WTC11 (cell line): Measurements from ENCODE around the gene C6orf120. TPM values are rescaled to one million over a fixed set of nuclear protein-coding genes. Genes with fewer than 3 reads are reported as not detected.

Experiments used
- ATAC-seq: fragments of 200-7000 bp; cut with Tn5 transposase; 2 replicates; pipeline ENCODE4 v1.10.0; 2021; ENCODE audit warnings: mild to moderate bottlenecking, moderate library complexity
- CTCF ChIA-PET: fragments of 300-600 bp; sonication (Branson Sonifier 250); formaldehyde crosslinking; loops from one replicate; lab custom pipeline; 2021; ENCODE audit warnings: antibody characterized with exemption; lab: Charles Lee
- POLR2A ChIA-PET: fragments of 350-600 bp; sonication (Branson Sonifier 250); formaldehyde crosslinking; loops from one replicate; lab custom pipeline; 2021; ENCODE audit warnings: antibody characterized with exemption; lab: Charles Lee
- DNase-seq: peaks from one replicate; pipeline ENCODE4 v3.0.0; 2021; ENCODE audit warnings: low spot score
- H3K27ac Mint-ChIP-seq: 2 replicates; pipeline ENCODE4 v1.8.0; 2021; ENCODE audit warnings: mixed read lengths
- H3K27me3 Mint-ChIP-seq: 2 replicates; pipeline ENCODE4 v1.8.0; 2021; ENCODE audit warnings: low read depth, mild to moderate bottlenecking, moderate library complexity, mixed read lengths
- H3K36me3 Mint-ChIP-seq: 2 replicates; pipeline ENCODE4 v1.8.0; 2021; ENCODE audit warnings: mixed read lengths
- H3K4me1 Mint-ChIP-seq: 2 replicates; pipeline ENCODE4 v1.8.0; 2022; ENCODE audit warnings: mixed read lengths
- H3K4me3 Mint-ChIP-seq: 2 replicates; pipeline ENCODE4 v1.8.0; 2021; ENCODE audit warnings: mild to moderate bottlenecking, moderate library complexity, mixed read lengths
- H3K9me3 Mint-ChIP-seq: 2 replicates; pipeline ENCODE4 v1.8.0; 2021; ENCODE audit warnings: mixed read lengths
- EMX1 ChIP-seq: fragments of 250-450 bp; sonication (Bioruptor Pico); IDR thresholded peaks from 2 replicates; pipeline ENCODE4 v1.8.0; 2021; ENCODE audit warnings: mild to moderate bottlenecking
- FOXK1 ChIP-seq: sonication (generic); formaldehyde crosslinking; IDR thresholded peaks from 2 replicates; pipeline ENCODE4 v1.8.0; 2022; ENCODE audit warnings: mild to moderate bottlenecking, moderate library complexity, missing genetic modification reagents
- MXD4 ChIP-seq: fragments of 250-450 bp; sonication (Bioruptor Pico); IDR thresholded peaks from 2 replicates; pipeline ENCODE4 v1.8.0; 2021; ENCODE audit warnings: mild to moderate bottlenecking, moderate library complexity, borderline replicate concordance
- MYBL2 ChIP-seq: sonication (generic); formaldehyde crosslinking; IDR thresholded peaks from 2 replicates; pipeline ENCODE4 v1.8.1; 2023; ENCODE audit warnings: mild to moderate bottlenecking, moderate library complexity, missing genetic modification reagents
- NR1H2 ChIP-seq: sonication (generic); formaldehyde crosslinking; IDR thresholded peaks from 2 replicates; pipeline ENCODE4 v1.9.0; 2021; ENCODE audit warnings: mild to moderate bottlenecking, moderate library complexity, missing genetic modification reagents
- NR2C2 ChIP-seq: sonication (generic); formaldehyde crosslinking; IDR thresholded peaks from 2 replicates; pipeline ENCODE4 v1.8.0; 2022; ENCODE audit warnings: mild to moderate bottlenecking, missing genetic modification reagents
- RELA ChIP-seq: sonication (generic); formaldehyde crosslinking; IDR thresholded peaks from 2 replicates; pipeline ENCODE4 v1.8.1; 2022; ENCODE audit warnings: missing genetic modification reagents, mild to moderate bottlenecking, borderline replicate concordance
- STAT6 ChIP-seq: sonication (generic); formaldehyde crosslinking; conservative IDR thresholded peaks from 2 replicates; pipeline ENCODE4 v1.8.1; 2023; ENCODE audit warnings: mild to moderate bottlenecking, low read depth, missing genetic modification reagents, moderate library complexity
- TEAD1 ChIP-seq: sonication (generic); formaldehyde crosslinking; IDR thresholded peaks from 2 replicates; pipeline ENCODE4 v1.8.0; 2022; ENCODE audit warnings: mild to moderate bottlenecking, missing genetic modification reagents
- ZNF263 ChIP-seq: sonication (generic); formaldehyde crosslinking; IDR thresholded peaks from 2 replicates; pipeline ENCODE4 v1.8.1; 2022; ENCODE audit warnings: low read depth, mild to moderate bottlenecking, moderate library complexity, missing genetic modification reagents
- ZNF396 ChIP-seq: fragments of 250-450 bp; sonication (Bioruptor Pico); IDR thresholded peaks from 2 replicates; pipeline ENCODE4 v1.8.0; 2021; ENCODE audit warnings: mild to moderate bottlenecking, moderate library complexity, borderline replicate concordance
- ZNF512 ChIP-seq: sonication (generic); formaldehyde crosslinking; IDR thresholded peaks from 2 replicates; pipeline ENCODE4 v1.8.1; 2022; ENCODE audit warnings: missing genetic modification reagents, borderline replicate concordance
- total RNA-seq: library from RNA; stranded (reverse); gene quantifications from 3 replicates; pipeline ENCODE4 v1.2.3, GENCODE V29; 2021
- TF ChIP-seq, protein P1 (sequence below): sonication (generic); formaldehyde crosslinking; IDR thresholded peaks from 2 replicates; pipeline ENCODE4 v1.8.1; 2022; ENCODE audit warnings: low read depth, mild to moderate bottlenecking, moderate library complexity, missing genetic modification reagents, borderline replicate concordance
- TF ChIP-seq, protein P2 (sequence below): sonication (generic); formaldehyde crosslinking; IDR thresholded peaks from 2 replicates; pipeline ENCODE4 v1.8.1; 2023; ENCODE audit warnings: mild to moderate bottlenecking, missing genetic modification reagents
- TF ChIP-seq, protein P3 (sequence below): sonication (generic); formaldehyde crosslinking; IDR thresholded peaks from 2 replicates; pipeline ENCODE4 v1.8.0; 2022; ENCODE audit warnings: mild to moderate bottlenecking, missing genetic modification reagents
- TF ChIP-seq, protein P4 (sequence below): fragments of 250-450 bp; sonication (Bioruptor Pico); IDR thresholded peaks from 2 replicates; pipeline ENCODE4 v1.9.0; 2021; ENCODE audit warnings: mild to moderate bottlenecking

Gene C6orf120
- total RNA-seq, 1 experiment from 2014 or later: 34.5 TPM

- POLR2A ChIA-PET: no interaction called here
- CTCF ChIA-PET: interaction anchor here (0.7 kb wide), 1 partner anchor 822 kb away, joined by 3 read pairs; no protein-coding TSS in a partner anchor
- peaks cover 23% of the 10 kb centered on the region for H3K36me3 Mint-ChIP-seq
Observed at GRCh38 chr6:169707772-169708171, 5.8 kb downstream of the C6orf120 start.

More at GRCh38 chr6:169707772-169708171, 5.8 kb downstream of the C6orf120 start:
- no peak for ATAC-seq
- H3K9me3 Mint-ChIP-seq: no peaks in the 10 kb centered on the region
- no peak for TF ChIP-seq NR2C2 (CRISPR knock-in tag)
- TF ChIP-seq, protein P1, sequence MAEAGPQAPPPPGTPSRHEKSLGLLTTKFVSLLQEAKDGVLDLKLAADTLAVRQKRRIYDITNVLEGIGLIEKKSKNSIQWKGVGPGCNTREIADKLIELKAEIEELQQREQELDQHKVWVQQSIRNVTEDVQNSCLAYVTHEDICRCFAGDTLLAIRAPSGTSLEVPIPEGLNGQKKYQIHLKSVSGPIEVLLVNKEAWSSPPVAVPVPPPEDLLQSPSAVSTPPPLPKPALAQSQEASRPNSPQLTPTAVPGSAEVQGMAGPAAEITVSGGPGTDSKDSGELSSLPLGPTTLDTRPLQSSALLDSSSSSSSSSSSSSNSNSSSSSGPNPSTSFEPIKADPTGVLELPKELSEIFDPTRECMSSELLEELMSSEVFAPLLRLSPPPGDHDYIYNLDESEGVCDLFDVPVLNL (CRISPR knock-in tag): no peak
- TF ChIP-seq, protein P2, sequence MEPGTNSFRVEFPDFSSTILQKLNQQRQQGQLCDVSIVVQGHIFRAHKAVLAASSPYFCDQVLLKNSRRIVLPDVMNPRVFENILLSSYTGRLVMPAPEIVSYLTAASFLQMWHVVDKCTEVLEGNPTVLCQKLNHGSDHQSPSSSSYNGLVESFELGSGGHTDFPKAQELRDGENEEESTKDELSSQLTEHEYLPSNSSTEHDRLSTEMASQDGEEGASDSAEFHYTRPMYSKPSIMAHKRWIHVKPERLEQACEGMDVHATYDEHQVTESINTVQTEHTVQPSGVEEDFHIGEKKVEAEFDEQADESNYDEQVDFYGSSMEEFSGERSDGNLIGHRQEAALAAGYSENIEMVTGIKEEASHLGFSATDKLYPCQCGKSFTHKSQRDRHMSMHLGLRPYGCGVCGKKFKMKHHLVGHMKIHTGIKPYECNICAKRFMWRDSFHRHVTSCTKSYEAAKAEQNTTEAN: no peak
- no peak for TF ChIP-seq ZNF396 (CRISPR knock-in tag)
- TF ChIP-seq MXD4: no peak
- TF ChIP-seq EMX1 (CRISPR knock-in tag): no peak
- TF ChIP-seq RELA (CRISPR knock-in tag): no peak
- TF ChIP-seq, protein P3, sequence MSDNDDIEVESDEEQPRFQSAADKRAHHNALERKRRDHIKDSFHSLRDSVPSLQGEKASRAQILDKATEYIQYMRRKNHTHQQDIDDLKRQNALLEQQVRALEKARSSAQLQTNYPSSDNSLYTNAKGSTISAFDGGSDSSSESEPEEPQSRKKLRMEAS (CRISPR knock-in tag): no peak
- TF ChIP-seq TEAD1 (CRISPR knock-in tag): no peak
- TF ChIP-seq MYBL2 (CRISPR knock-in tag): no peak
- no peak for TF ChIP-seq STAT6 (CRISPR knock-in tag)
- no peak for TF ChIP-seq NR1H2 (CRISPR knock-in tag)
- no peak for TF ChIP-seq ZNF512 (CRISPR knock-in tag)
- TF ChIP-seq FOXK1 (CRISPR knock-in tag): no peak
- TF ChIP-seq ZNF263 (CRISPR knock-in tag): no peak
- TF ChIP-seq, protein P4, sequence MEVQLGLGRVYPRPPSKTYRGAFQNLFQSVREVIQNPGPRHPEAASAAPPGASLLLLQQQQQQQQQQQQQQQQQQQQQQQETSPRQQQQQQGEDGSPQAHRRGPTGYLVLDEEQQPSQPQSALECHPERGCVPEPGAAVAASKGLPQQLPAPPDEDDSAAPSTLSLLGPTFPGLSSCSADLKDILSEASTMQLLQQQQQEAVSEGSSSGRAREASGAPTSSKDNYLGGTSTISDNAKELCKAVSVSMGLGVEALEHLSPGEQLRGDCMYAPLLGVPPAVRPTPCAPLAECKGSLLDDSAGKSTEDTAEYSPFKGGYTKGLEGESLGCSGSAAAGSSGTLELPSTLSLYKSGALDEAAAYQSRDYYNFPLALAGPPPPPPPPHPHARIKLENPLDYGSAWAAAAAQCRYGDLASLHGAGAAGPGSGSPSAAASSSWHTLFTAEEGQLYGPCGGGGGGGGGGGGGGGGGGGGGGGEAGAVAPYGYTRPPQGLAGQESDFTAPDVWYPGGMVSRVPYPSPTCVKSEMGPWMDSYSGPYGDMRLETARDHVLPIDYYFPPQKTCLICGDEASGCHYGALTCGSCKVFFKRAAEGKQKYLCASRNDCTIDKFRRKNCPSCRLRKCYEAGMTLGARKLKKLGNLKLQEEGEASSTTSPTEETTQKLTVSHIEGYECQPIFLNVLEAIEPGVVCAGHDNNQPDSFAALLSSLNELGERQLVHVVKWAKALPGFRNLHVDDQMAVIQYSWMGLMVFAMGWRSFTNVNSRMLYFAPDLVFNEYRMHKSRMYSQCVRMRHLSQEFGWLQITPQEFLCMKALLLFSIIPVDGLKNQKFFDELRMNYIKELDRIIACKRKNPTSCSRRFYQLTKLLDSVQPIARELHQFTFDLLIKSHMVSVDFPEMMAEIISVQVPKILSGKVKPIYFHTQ (CRISPR knock-in tag): no peak
- TF ChIP-seq, all 79 proteins: peak for 0
- no peak overlapping the region for H3K27ac Mint-ChIP-seq
- no peaks in the 10 kb centered on the region for H3K27me3 Mint-ChIP-seq
- DNase-seq: no peak
- H3K4me3 Mint-ChIP-seq: no peak overlapping the region
- peaks cover 17% of the 10 kb centered on the region for H3K4me1 Mint-ChIP-seq
